ENCODE results near the gene ALPI.
"Not testable (repeated sequence)": the region's sequence is repeated elsewhere in the genome, so short reads cannot be mapped to it uniquely, and the experiment has no call there.

Gene ALPI

DNA sequence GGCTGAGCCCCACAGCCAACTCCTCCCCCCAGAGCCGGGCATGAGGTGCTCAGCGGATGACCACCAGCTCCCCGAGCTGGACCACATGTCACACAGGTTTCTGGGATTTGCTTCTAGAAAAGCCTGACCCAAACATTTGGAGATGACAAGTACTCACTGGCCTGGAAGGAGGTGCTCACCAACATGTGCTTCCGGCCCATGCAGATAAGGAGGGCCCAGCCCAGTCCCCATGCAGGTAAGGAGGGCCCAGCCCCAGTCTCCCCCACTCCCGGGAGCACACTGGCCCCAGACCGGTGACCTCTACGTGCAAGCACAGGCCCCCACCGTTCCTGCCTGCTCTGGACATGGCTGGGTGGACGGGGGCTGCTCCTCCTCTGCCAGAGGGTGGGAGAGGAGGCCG, 14.0 kb upstream of the ALPI start:
- not testable (repeated sequence) for DNase-seq (ENCODE audit: low read depth, low spot score)

GRCh38 chr2:232442431-232442830, 13.5 kb upstream of the ALPI start:
- DNase-seq (ENCODE audit: low read depth, low spot score), result not testable (repeated sequence)

DNA sequence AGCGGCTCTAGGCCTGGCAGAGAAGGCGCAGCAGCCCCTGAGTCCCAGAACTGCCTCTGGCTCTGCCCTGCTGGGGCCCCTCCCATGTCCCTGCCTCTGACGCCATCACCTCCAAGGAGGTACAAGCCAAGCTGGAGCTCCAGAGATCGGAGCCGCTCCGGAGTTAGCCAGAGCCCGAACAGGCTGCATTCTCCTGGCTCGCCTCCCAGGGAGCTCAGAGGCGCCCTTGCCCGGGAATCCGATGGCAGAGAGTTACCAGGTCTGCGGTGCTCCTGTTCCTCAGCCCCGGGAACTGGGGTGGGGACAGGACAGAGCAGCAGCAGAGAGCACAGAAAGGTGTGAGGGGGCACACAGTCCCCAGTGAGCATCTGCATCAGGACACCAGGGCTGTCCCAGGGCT, 12.9 kb upstream of the ALPI start:
- DNase-seq (ENCODE audit: low read depth, low spot score), result not testable (repeated sequence)

DNA sequence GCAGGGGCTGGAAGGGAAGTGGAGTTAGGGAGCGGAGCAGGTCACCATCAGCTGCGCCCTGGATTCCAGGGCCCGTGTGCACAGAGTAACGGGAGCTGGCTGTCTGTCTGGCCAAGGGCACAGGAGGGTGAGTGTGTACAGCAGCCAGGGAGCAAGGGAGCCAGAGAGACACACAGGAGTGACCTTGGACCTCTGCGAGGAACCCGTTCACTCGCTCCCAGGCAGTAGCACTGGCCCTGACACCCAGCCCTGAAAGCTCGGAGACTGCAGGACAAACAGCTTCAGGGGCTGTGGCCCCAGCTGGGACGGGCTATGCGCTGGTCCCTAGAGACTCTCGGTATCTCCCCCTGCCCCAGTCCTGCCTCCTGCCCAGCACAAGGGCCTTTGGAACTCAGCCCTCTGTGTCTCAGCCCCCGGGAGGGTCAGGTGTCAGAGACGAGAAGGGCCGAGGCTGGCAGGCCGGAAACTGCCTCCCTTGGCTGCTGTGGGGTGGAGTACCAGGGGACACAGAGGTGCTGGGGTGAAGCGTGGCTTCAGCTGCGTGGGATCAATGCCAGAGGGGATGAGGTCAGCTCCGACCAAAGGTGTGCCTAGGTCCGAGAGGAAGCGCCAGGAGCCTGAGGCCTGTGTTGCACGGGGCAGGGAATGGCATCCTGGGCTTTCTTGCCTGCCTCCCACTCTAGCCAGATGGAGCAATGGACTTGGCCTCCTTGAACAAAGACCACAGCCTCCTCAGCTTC, 12.1 kb upstream of the ALPI start:
- not testable (repeated sequence) for DNase-seq (ENCODE audit: low read depth, low spot score)

GRCh38 chr2:232444409-232445148, 11.4 kb upstream of the ALPI start:
- peak; percentile 30 for DNase-seq (ENCODE audit: low read depth, low spot score)

GRCh38 chr2:232445149-232445885, 10.6 kb upstream of the ALPI start:
- DNase-seq (ENCODE audit: low read depth, low spot score), result not testable (repeated sequence)

GRCh38 chr2:232446266-232446777, 9.6 kb upstream of the ALPI start:
- DNase-seq (ENCODE audit: low read depth, low spot score), result not testable (repeated sequence)

DNA sequence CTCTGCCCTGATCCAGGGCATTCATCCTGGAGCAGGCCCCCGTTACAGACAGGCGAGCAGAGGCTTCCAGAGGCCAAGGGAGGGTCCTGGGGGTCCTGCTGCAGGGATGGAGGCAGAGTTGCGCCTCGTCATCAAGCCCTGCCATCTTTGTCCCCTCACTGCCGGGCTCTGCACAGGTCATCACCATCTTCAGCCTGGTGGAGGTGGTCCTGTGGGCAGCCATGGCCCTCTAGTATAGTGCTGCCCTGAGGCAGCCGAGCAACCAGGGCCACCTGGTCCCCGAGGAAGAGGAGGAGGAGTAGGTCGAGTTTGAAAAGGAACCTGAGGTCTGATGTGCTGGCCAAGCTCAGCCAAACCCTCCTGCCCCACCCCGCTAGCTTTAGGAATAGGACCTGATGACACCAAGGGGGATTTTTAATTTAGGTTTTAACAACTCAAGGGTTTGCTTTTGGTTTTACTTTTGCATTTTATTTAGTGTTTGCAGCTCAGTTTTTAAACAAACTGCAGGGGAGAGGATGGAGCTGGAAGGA, 8.8 kb upstream of the ALPI start:
- DNase-seq (ENCODE audit: low read depth, low spot score), result no peak

GRCh38 chr2:232447638-232448303, 8.2 kb upstream of the ALPI start:
- no peak for DNase-seq (ENCODE audit: low read depth, low spot score)

GRCh38 chr2:232448304-232448690, 7.7 kb upstream of the ALPI start:
- no peak for DNase-seq (ENCODE audit: low read depth, low spot score)

GRCh38 chr2:232449964-232450363, 6.0 kb upstream of the ALPI start:
- DNase-seq (ENCODE audit: low read depth, low spot score), result no peak

GRCh38 chr2:232451645-232452044, 4.3 kb upstream of the ALPI start:
- not testable (repeated sequence) for DNase-seq (ENCODE audit: low read depth, low spot score)

- DNase-seq (ENCODE audit: low read depth, low spot score), result no peak
Observed at GRCh38 chr2:232454630-232455029, 1.3 kb upstream of the ALPI start.

DNA sequence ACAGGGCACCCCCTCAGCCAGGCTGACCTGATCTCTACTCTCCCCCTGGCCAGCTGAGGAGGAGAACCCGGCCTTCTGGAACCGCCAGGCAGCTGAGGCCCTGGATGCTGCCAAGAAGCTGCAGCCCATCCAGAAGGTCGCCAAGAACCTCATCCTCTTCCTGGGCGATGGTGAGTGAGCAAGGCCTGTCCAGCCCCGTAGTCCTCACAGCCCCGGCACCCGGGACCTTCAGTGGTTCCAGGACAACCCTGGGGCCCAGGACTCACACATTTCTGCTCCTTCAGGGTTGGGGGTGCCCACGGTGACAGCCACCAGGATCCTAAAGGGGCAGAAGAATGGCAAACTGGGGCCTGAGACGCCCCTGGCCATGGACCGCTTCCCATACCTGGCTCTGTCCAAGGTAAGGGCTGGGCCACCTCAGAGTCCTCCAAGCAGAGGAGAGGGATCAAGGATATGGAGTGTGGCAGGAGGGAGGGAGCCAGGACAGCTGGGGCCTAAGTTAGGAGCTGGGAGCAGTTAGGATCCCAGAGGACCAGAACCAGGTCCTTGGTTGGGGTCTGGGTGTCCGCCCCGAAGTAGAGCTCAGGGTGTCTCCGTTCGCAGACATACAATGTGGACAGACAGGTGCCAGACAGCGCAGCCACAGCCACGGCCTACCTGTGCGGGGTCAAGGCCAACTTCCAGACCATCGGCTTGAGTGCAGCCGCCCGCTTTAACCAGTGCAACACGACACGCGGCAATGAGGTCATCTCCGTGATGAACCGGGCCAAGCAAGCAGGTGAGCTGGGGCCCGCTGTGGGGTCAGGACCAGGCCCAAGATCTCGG, 555 bp downstream of the ALPI start:
- no peak for DNase-seq (ENCODE audit: low read depth, low spot score)

DNA sequence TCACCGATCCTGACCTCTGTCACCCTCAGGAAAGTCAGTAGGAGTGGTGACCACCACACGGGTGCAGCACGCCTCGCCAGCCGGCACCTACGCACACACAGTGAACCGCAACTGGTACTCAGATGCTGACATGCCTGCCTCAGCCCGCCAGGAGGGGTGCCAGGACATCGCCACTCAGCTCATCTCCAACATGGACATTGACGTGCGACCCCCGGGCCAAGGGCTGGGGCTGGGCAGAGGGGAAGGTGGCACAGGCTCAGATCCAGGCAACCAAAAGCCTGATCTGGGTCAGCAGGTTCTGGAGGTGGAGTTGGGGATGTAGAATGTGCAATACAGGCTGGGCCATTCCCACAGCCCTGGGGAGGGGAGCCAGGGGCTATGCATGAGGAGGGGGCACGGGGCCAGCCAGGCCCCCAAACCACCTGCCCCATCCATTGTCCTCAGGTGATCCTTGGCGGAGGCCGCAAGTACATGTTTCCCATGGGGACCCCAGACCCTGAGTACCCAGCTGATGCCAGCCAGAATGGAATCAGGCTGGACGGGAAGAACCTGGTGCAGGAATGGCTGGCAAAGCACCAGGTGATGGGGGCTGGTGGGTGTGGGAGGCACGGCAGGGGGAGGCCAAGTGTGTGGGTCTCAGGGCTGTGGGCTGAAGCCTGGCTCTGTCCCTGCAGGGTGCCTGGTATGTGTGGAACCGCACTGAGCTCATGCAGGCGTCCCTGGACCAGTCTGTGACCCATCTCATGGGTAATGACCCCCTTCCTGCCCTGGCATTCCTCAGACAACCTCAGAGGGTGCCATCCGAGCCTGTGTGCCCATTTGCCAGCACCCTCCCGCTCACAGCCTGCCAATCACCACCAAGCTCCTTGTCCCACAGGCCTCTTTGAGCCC, 1.4 kb downstream of the ALPI start:
- no peak for DNase-seq (ENCODE audit: low read depth, low spot score)

DNA sequence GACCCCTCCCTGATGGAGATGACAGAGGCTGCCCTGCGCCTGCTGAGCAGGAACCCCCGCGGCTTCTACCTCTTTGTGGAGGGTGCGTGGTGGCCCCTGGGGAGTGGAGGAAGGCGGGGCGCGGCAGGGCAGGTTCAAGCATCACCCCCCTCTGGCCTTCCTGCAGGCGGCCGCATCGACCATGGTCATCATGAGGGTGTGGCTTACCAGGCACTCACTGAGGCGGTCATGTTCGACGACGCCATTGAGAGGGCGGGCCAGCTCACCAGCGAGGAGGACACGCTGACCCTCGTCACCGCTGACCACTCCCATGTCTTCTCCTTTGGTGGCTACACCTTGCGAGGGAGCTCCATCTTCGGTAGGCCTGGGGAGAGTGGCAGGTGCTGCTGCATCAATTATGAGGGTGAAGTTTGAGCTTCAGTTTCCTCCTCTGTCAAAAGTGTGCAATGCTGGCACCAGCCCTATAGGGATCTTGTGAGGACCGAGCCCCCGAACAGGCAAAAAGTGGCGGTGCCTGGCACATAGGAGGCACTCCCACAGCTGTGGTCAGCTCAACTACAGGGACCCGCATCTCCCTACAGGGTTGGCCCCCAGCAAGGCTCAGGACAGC, 2.2 kb downstream of the ALPI start:
- no peak for DNase-seq (ENCODE audit: low read depth, low spot score)

DNA sequence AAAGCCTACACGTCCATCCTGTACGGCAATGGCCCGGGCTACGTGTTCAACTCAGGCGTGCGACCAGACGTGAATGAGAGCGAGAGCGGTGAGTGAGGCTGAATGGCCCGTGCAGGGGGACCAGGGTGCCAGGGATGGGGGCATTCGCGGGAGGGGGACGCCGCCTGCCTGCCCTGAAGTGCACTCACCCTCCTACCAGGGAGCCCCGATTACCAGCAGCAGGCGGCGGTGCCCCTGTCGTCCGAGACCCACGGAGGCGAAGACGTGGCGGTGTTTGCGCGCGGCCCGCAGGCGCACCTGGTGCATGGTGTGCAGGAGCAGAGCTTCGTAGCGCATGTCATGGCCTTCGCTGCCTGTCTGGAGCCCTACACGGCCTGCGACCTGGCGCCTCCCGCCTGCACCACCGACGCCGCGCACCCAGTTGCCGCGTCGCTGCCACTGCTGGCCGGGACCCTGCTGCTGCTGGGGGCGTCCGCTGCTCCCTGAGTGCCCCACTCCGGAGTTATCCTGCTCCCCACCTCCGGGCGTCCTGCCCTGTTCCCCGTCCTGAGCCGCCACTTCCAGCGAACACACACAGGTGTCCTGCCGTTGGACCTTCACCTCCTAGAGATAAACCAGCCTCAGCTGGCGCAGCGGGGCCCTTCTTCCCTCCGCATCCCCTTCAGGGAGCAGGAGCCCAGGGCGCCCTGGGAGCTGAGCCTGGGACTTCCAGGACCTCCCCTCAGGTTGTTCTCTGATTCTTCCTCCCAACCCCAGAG, 2.9 kb downstream of the ALPI start:
- DNase-seq (ENCODE audit: low read depth, low spot score), result no peak

DNA sequence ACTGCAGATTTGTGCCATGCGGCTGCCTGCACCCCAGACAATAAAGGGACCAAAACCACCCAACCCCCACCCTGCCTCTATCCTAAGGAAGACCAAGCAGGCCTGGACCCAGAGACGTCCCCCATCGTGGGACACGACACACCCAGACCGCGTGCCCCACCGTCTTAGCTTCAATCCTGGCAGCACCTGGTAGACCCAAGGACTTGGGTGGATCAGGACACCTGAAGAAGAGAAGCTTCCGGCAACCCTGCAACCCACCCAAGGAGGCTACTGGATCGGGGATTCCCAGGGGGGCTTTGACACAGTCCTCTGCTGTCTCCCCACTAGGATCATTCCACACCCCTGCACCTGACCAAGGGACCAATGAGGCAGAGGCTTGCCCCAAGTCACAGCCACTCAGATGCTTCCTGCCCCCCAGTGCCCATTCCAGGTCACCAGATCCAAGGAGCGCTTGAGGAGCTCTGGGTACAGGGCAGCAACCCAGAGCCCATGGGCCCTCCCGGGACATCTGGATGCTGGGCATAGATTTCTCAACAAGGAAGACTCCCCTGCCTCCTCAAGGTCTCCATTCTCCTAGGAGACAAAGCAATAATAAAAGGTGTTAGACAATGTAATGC, 3.6 kb downstream of the ALPI start:
- no peak for DNase-seq (ENCODE audit: low read depth, low spot score)
